Measurements from ENCODE around the gene ADCY1.

The ADCY1 gene

DNA sequence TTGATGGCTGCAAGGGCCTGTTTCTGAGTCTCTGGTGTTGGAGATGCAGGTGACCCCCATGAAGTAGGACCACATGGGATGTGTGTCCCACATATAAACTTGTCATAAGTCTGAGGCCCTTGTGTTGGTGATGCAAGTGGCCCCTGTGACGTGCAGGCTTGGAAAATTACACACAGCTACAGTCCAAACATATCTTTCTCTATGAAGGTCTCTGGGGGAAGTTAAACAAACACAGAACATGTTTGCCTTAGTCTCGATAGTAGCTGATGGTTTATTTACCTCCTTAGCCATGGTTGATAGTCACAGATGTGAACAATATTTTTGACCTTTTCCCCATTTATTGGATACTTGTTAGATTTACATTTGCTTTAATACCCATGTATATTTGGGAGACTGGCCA, 64.7 kb downstream of the ADCY1 start:
- TF ChIP-seq ZNF274 (IDR thresholded peaks at IDR 0.05; ENCODE audit: low read depth, low read length): no peak
- H3K4me3 ChIP-seq (ENCODE audit: low read length): no peak overlapping the region

DNA sequence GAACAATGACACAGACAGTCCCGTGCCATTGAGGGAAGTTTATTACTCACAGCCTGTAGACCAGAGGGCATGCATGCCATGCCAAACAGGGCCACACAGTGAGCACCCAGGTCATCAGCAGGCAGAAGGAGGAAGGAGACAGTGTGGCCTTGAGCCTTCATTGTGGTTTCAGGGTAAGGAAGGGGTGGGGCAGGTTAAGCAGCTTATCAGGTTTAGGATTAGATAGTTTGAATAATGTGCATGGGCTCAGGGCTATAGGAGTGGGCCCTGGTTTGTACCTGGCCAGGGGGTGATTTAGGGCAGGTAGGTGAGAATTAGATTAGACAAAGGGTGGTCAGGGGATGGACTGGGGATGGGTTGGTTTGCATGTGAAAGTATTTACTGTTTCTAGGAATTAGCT, 67.9 kb downstream of the ADCY1 start:
- no peak for TF ChIP-seq ZNF274 (IDR thresholded peaks at IDR 0.05; ENCODE audit: low read depth, low read length)
- no peak overlapping the region for H3K4me3 ChIP-seq (ENCODE audit: low read length)

DNA sequence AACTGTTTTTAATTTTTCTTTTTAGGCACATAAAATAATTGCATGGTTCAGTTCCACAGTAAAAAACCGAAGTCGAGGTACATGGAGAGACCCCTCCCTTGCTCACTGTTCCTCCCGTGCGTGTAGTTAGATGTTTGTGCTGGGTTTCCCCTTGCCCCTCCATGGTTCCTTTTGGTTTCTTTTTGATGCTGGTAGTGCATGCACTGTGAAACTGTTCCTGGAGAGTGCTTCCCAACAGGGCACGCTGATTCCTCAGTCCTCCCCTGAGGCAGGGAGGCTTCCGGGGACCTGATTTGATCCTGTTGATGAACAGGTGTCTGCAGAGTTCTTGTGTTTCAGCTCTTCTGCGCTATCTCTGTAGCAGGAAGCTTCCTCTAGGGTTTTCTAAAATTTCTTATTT, 69.5 kb downstream of the ADCY1 start:
- H3K4me3 ChIP-seq (ENCODE audit: low read length): no peak overlapping the region
- TF ChIP-seq ZNF274 (IDR thresholded peaks at IDR 0.05; ENCODE audit: low read depth, low read length): no peak

DNA sequence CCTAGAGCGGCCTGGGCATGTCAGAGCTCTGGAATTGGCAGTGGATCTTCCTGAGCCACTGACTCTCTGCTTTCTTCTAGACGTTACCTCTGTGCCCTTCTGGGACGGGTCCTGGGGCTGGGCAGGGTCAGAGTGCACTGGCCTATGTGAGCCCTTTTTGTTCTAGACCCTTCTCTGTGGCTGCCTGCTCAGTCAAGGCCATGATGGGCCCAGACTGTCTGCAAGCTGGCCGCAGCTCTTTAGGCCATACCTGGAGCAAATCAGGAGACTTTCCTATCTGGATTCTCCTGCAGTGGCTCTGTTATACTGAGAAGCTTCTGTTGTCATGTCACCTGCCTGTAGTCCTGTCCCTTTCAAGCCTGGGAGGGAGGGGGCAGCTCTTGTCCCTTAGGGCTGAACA, 70.1 kb downstream of the ADCY1 start:
- TF ChIP-seq ZNF274 (IDR thresholded peaks at IDR 0.05; ENCODE audit: low read depth, low read length): no peak
- no peak overlapping the region for H3K4me3 ChIP-seq (ENCODE audit: low read length)

DNA sequence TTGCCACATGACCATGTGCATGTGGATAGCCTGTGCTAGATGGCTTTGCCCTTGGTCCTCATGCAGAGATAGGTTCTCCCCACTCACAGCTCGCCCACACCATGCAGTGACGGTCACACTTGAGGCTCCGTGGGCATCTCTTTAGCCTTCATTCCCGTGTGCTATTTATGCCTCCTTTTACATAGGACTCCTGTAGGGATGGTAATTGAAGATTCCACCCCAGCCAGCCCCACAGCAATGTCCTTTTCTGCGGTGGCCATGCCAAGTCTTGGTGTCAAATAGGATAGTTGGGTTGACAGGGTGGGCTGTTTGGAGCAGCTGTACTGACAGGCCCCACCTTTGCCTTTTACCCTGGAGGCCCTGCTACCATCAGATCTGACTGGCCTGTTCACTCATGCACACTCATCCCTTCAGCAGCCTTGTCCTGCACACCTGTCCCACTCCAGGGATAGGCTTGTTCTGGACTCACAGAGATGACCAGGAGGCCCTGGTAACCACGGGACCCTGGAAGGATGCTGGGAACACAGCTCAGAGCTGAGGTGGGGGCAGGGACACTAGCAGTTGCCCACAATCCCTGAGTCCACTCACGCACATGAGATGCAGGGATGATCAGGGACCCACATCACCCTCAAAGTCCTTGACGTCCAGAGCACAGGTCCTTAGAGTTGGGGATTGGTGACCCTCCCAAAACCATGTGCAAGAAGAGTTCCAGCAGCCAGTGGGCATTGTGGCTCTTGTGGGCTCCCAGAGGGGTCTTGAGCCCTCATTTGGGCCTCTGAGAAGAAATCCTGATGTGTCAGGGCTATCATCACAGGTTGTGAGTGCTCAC, 71.2 kb downstream of the ADCY1 start:
- no peak overlapping the region for H3K4me3 ChIP-seq (ENCODE audit: low read length)
- no peak for TF ChIP-seq ZNF274 (IDR thresholded peaks at IDR 0.05; ENCODE audit: low read depth, low read length)

DNA sequence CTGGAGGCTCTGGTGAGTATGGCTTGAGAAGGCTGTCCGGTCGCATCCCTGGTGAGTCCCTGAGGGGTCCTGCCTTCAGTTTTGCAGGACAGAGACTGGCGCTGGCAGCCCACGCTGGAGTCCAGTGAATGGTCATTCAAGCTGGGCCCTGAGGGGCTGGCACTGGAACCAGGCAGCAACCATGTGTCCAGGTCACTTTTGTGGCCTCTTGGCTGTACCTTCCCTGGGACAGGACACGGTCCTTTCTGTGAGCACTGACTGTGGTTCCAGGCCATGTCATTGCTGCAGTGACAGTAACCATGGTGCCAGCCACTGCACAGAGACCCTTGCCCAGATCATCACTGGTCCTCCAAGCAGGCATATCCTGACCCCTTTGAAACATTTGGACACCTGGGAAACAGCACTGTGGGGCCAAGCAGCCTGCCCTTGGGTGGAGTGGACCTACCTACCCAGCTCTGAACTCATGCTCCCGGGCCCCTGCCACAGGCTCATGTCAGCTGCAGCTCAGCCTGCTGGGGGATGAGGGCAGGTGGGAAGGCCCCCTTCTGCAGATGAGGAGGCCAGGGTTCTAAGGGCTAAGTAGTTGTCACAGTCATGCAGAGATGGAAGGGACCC, 72.1 kb downstream of the ADCY1 start:
- no peak for TF ChIP-seq ZNF274 (IDR thresholded peaks at IDR 0.05; ENCODE audit: low read depth, low read length)
- H3K4me3 ChIP-seq (ENCODE audit: low read length): no peak overlapping the region

DNA sequence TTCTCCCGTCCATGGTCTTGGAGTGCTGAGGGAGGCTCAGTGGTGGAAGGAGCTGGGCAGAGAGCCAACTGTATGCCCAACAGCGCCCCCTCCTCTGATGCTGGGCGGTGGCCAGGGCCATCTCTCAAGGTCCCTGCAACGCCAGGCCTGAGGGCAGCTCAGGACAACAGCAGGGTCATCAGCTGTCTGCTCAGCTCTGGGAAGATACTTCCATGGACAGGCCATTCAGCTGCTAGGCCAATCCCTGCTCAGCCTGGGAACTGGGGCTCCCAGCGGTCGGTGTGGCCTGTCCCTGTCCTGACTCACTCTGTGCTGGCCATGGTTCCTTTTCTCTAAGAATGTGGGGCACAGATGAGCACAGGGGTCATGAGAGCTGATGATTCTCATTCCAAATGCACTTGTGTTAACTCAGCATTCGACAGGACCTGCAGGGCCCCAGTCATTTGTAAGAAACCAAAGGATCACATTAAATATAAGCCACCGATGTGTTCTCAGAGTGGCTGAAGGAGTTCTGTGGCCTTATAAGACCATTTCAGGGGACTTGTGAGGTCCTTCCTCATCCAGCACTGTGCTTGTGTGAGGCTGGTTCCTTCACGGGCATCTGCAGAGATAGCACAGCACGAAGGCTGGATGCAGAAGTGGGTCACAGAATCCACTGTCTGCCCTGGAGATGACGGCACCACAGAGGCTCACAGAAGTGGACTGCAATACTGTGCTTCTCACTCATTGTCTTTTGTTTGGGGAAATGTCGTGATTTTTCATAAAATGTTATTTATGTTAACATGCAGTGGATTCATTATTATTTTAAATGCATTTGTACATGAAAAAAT, 73.0 kb downstream of the ADCY1 start:
- no peak overlapping the region for H3K4me3 ChIP-seq (ENCODE audit: low read length)
- TF ChIP-seq ZNF274 (IDR thresholded peaks at IDR 0.05; ENCODE audit: low read depth, low read length): no peak

DNA sequence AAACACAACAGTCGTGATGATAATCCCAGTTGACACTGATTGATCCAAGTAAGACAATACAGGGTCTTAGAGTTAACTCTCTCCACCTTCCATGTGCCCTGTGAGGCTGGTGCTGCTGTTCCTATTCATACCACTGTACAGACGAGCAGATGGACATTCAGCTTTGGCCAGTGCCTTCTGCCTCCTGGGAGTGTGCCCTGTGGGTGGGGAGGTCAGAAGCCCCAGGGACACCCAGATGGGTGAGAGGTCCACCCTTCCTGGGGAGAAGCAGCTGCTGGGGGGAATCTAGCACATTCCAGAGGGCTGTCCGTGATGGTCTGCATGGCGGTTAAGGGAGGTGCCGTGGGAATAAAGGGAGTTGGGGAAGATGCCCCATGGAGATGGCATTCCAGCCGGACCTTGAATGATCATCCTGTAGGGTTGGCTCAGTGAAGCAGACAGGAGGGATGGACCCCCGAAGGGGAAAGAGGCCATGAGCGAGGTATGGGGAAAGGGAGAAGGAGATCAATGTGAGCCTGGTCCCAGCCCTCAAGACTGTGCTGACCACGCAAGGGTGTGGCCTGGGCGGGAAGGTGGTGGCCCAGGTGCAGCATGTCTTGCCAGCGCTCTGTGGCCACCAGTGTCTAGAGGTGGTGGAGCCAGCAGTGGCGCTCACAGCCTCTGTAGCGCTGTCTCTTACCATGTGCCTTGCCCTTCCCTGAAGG, 74.0 kb downstream of the ADCY1 start:
- H3K4me3 ChIP-seq (ENCODE audit: low read length): no peak overlapping the region
- no peak for TF ChIP-seq ZNF274 (IDR thresholded peaks at IDR 0.05; ENCODE audit: low read depth, low read length)

DNA sequence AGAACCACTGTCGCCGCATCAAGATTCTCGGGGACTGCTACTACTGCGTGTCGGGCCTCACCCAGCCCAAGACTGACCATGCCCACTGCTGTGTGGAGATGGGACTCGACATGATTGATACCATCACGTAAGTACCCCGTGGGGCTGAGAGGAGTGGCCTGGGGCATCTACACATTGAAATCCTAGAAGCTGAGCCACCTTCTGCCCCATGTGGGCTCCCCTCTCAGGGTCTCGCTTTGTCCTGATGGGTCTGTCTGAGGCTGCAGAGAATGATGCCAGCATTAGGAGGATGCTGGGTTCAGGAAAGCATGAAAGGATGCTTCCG, 74.5 kb downstream of the ADCY1 start:
- TF ChIP-seq ZNF274 (IDR thresholded peaks at IDR 0.05; ENCODE audit: low read depth, low read length): no peak
- H3K4me3 ChIP-seq (ENCODE audit: low read length): no peak overlapping the region

DNA sequence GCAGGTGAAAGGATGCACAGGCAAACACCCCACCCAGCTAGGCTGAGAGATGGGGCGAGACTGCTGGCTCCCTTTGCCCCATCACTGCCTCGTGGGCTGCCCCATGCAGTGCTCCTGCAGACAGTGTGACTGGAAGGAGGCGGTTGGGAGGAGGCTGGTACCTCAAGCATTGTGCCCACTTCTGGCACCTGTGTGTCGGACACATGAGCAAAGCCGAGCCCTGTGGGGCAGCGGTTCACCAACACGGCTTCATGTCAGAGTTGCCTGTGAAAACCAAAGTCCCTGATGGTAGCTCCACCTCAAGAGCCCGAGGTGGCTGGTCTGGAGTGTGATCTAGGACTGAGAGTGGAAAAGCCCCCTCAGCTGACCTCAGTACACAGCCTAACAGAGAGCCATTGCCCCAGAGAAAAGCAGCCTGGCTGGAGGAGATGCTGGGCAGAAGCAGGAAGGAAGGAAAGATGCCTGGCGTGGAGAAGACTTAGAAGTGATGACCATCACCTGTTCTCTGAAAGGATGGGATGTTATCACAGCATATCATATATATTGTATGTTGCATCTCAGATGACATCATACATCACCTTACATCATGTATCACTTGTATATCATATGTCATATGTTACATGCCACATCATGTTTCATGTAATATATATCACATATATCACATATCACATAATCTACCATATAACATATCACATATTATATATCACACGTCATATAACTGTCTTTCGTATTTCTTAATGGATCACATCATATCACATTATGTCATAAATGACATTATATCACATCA, 75.6 kb downstream of the ADCY1 start:
- no peak for TF ChIP-seq ZNF274 (IDR thresholded peaks at IDR 0.05; ENCODE audit: low read depth, low read length)
- no peak overlapping the region for H3K4me3 ChIP-seq (ENCODE audit: low read length)

DNA sequence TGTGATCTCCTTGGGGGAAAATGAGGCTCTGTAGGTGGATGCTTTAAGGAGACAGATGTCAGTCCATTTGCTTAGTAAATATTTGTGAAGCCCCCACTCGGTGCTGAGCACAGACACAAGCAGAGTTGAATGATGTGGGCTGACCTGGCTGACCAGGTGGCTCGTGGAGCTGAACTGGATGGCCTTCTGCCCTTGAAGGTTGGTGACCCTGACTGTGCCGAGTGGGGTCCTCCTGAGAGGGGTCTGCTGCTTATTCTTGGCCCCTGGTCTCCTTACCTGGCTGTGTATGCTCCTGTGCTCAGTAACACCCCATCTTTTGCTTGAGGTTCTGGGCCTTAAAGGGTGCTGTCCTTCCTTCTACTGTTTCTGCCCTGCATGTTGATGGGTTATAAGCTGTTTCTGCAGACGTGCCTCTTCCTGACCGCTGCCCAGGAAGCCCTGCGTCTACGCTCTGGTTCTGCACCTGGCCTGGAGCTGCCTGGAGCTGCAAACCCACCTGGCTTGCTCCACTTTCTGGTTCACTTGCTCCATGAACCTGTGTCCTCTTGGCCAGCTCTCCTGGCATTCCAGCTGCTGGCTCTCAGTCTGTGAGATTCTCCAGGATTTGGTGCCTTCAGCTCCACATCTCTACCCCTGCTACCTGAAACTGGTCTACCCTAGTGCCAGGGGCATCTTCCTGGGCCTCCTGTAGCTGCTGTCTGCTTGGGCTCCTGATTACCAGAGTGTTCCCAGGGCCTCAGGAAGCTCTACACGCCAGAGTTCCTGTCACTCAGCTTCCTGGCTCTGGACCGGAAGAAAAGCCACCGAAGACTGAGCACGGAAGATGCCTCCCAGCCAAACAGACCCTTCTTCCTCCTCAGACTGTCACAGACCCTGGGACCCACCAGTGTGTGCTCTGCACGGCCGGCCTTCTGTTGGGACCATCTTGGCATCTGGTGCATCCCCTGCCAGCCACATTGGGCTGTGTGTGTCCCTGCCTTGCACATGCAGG, 76.5 kb downstream of the ADCY1 start:
- TF ChIP-seq ZNF274 (IDR thresholded peaks at IDR 0.05; ENCODE audit: low read depth, low read length): no peak
- H3K4me3 ChIP-seq (ENCODE audit: low read length): no peak overlapping the region

DNA sequence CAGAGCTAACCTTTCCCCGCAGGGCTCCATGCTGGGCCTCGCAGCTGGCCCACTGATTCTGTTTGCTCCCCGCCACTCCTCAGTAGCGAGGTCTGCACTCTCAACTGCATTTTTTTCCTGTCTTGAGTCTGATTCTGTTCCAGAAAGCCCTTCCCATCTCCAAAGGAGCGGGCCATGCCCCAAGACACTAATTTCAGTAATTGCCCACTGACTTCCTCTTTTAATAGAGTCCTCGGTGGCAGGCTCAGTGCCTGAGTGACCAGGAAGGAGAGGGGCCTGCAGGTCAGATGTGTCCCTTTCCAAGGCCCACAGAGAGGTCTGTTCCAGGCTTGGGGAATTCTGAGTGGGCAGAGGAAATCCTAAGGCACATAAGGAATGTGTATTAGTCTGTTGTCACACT, 77.4 kb downstream of the ADCY1 start:
- no peak for TF ChIP-seq ZNF274 (IDR thresholded peaks at IDR 0.05; ENCODE audit: low read depth, low read length)
- no peak overlapping the region for H3K4me3 ChIP-seq (ENCODE audit: low read length)

Data from GM08714 (cell line).